Muscle layer of duodenum (tissue), 2 donors: Measurements from ENCODE around the gene SCFD1.
"Not testable (repeated sequence)": the region's sequence is repeated elsewhere in the genome, so short reads cannot be mapped to it uniquely, and the experiment has no call there.

ENCODE experiments used
- H3K27ac ChIP-seq: one replicate; pipeline ENCODE4 v1.7.0; 2013; ENCODE audit warnings: mild to moderate bottlenecking, low read length
- H3K27me3 ChIP-seq: one replicate; pipeline ENCODE4 v1.7.0; 2013; ENCODE audit warnings: low read depth, mild to moderate bottlenecking, control low read depth, low read length
- H3K36me3 ChIP-seq, 2 donors: one replicate each; pipeline ENCODE4 v1.7.0; 2013; ENCODE audit warnings: low read length in 2 of 2, control low read depth in 1 of 2, mild to moderate bottlenecking in 1 of 2; ENCODE audit not compliant: insufficient read depth in 2 of 2, control insufficient read depth in 1 of 2
- H3K4me1 ChIP-seq, 2 donors: one replicate each; pipeline ENCODE4 v1.7.0; 2013; ENCODE audit warnings: low read length in 2 of 2, mild to moderate bottlenecking in 2 of 2, control low read depth in 1 of 2, moderate library complexity in 1 of 2; ENCODE audit not compliant: insufficient read depth in 2 of 2, control insufficient read depth in 1 of 2
- H3K4me3 ChIP-seq, 2 donors: one replicate each; pipeline ENCODE4 v1.7.0; 2013; ENCODE audit warnings: low read length in 2 of 2, low read depth in 1 of 2, mild to moderate bottlenecking in 1 of 2
- H3K9me3 ChIP-seq, 2 donors: one replicate each; pipeline ENCODE4 v1.7.0; 2013; ENCODE audit warnings: low read length in 2 of 2, control low read depth in 1 of 2, mild to moderate bottlenecking in 1 of 2; ENCODE audit not compliant: control insufficient read depth in 1 of 2
- donor health status: healthy.

The SCFD1 gene

GRCh38 chr14:30620178-30620577 is 1.9 kb upstream of the SCFD1 start:
- H3K36me3 ChIP-seq, result peaks cover 0 to 3% of the 10 kb centered on the region in 2 donors
- no peaks in the 10 kb centered on the region for H3K27me3 ChIP-seq
- H3K4me1 ChIP-seq, result peaks cover 6 to 19% of the 10 kb centered on the region in 2 donors
- H3K4me3 ChIP-seq, result no peak overlapping the region
- no peaks in the 10 kb centered on the region for H3K9me3 ChIP-seq
- no peak overlapping the region for H3K27ac ChIP-seq

GRCh38 chr14:30621354-30621939 is 672 bp upstream of the SCFD1 start:
- H3K36me3 ChIP-seq, result no peaks in the 10 kb centered on the region
- peak overlapping the region; percentile 82 to 97 for H3K4me3 ChIP-seq
- peaks cover 6 to 26% of the 10 kb centered on the region in 2 donors for H3K4me1 ChIP-seq
- no peaks in the 10 kb centered on the region for H3K27me3 ChIP-seq
- H3K27ac ChIP-seq, result peak overlapping the region; percentile 95
- no peaks in the 10 kb centered on the region for H3K9me3 ChIP-seq

GRCh38 chr14:30623412-30624131 is 1.5 kb downstream of the SCFD1 start:
- Histone ChIP-seq H3K27ac (no peak overlapping the region), H3K4me1 (peaks cover 6 to 26% of the 10 kb centered on the region in 2 donors), H3K4me3 (peak overlapping the region; percentile 82 to 97), H3K36me3 (no peaks in the 10 kb centered on the region), H3K9me3 (no peaks in the 10 kb centered on the region), H3K27me3 (no peaks in the 10 kb centered on the region)

- H3K27me3 ChIP-seq, result no peaks in the 10 kb centered on the region
- H3K9me3 ChIP-seq, result no peaks in the 10 kb centered on the region
- peaks cover 6 to 26% of the 10 kb centered on the region in 2 donors for H3K4me1 ChIP-seq
- H3K36me3 ChIP-seq, result no peaks in the 10 kb centered on the region
- peak overlapping the region in 1 of 2 donors; percentile 82 for H3K4me3 ChIP-seq
- H3K27ac ChIP-seq, result no peak overlapping the region
Observed at GRCh38 chr14:30624132-30624423, 2.0 kb downstream of the SCFD1 start.

- Histone ChIP-seq H3K27ac (no peak overlapping the region), H3K4me1 (peaks cover 6 to 26% of the 10 kb centered on the region in 2 donors), H3K36me3 (peaks cover under 1 to 2% of the 10 kb centered on the region in 2 donors), H3K27me3 (no peaks in the 10 kb centered on the region), H3K9me3 (no peaks in the 10 kb centered on the region), H3K4me3 (no peak overlapping the region)
Observed at GRCh38 chr14:30625533-30625932, 3.4 kb downstream of the SCFD1 start.

- H3K27ac ChIP-seq, H3K9me3 ChIP-seq, H3K27me3 ChIP-seq, H3K4me3 ChIP-seq: not testable (repeated sequence)
- Histone ChIP-seq H3K4me1 (peaks cover 0 to 12% of the 10 kb centered on the region in 2 donors), H3K36me3 (peaks cover 12 to 14% of the 10 kb centered on the region in 2 donors)
Observed at GRCh38 chr14:30629432-30629831, 7.3 kb downstream of the SCFD1 start.

GRCh38 chr14:30630248-30630647 is 8.1 kb downstream of the SCFD1 start:
- Histone ChIP-seq H3K4me3 (no peak overlapping the region), H3K27ac (no peak overlapping the region), H3K27me3 (no peaks in the 10 kb centered on the region), H3K36me3 (peaks cover 17 to 21% of the 10 kb centered on the region in 2 donors), H3K9me3 (no peaks in the 10 kb centered on the region), H3K4me1 (peaks cover 0 to 6% of the 10 kb centered on the region in 2 donors)

- Histone ChIP-seq H3K4me3 (no peak overlapping the region), H3K9me3 (no peaks in the 10 kb centered on the region), H3K27ac (no peak overlapping the region), H3K27me3 (no peaks in the 10 kb centered on the region), H3K4me1 (no peaks in the 10 kb centered on the region), H3K36me3 (peaks cover 23 to 32% of the 10 kb centered on the region in 2 donors)
Observed at GRCh38 chr14:30632730-30633129, 10.6 kb downstream of the SCFD1 start.

GRCh38 chr14:30638926-30639325 is 16.8 kb downstream of the SCFD1 start:
- Histone ChIP-seq H3K27ac (no peak overlapping the region), H3K9me3 (no peaks in the 10 kb centered on the region), H3K4me3 (no peak overlapping the region), H3K27me3 (no peaks in the 10 kb centered on the region), H3K4me1 (no peaks in the 10 kb centered on the region), H3K36me3 (peaks cover 18 to 37% of the 10 kb centered on the region in 2 donors)

- Histone ChIP-seq H3K4me1 (no peaks in the 10 kb centered on the region), H3K27ac (no peak overlapping the region), H3K36me3 (peaks cover 12 to 43% of the 10 kb centered on the region in 2 donors), H3K4me3 (no peak overlapping the region), H3K9me3 (peaks cover 4 to 7% of the 10 kb centered on the region in 2 donors), H3K27me3 (no peaks in the 10 kb centered on the region)
Observed at GRCh38 chr14:30641207-30641606, 19.1 kb downstream of the SCFD1 start.

GRCh38 chr14:30644462-30644861 is 22.3 kb downstream of the SCFD1 start:
- not testable (repeated sequence) for H3K4me1 ChIP-seq, H3K9me3 ChIP-seq, H3K27me3 ChIP-seq, H3K27ac ChIP-seq, H3K4me3 ChIP-seq
- H3K36me3 ChIP-seq, result peaks cover 18 to 25% of the 10 kb centered on the region in 2 donors

GRCh38 chr14:30645600-30645999 is 23.5 kb downstream of the SCFD1 start:
- H3K36me3 ChIP-seq, result peaks cover 22 to 30% of the 10 kb centered on the region in 2 donors
- no peak overlapping the region for H3K4me3 ChIP-seq
- no peaks in the 10 kb centered on the region for H3K4me1 ChIP-seq
- no peak overlapping the region for H3K27ac ChIP-seq
- peaks cover 4 to 7% of the 10 kb centered on the region in 2 donors for H3K9me3 ChIP-seq
- no peaks in the 10 kb centered on the region for H3K27me3 ChIP-seq
